ENCODE results near the gene DGLUCY.
"Not testable (repeated sequence)": the region's sequence is repeated elsewhere in the genome, so short reads cannot be mapped to it uniquely, and the experiment has no call there.

DGLUCY gene

GRCh38 chr14:91113829-91114078, at the start of gene DGLUCY:
Gene DGLUCY, plus strand, starts transcription at chr14:91114073. Its CDS starts 46,222 bp downstream, at chr14:91160295.
- peak; percentile 75 for DNase-seq

GRCh38 chr14:91065266-91065665, 48.6 kb upstream of the DGLUCY start:
- ATAC-seq: no peak
- DNase-seq: no peak

More at GRCh38 chr14:91113829-91114078, at the start of gene DGLUCY:
- ATAC-seq: no peak

GRCh38 chr14:91067186-91067585, 46.7 kb upstream of the DGLUCY start:
- ATAC-seq: peak; percentile 59
- DNase-seq: peak; percentile 20

- ATAC-seq (no peak), DNase-seq (no peak)
These were observed 45.2 kb upstream of the DGLUCY start for GRCh38 chr14:91068642-91069041.

GRCh38 chr14:91070572-91070971, 43.3 kb upstream of the DGLUCY start:
- no peak for ATAC-seq

GRCh38 chr14:91075553-91075952, 38.3 kb upstream of the DGLUCY start:
- no peak for ATAC-seq
- DNase-seq: no peak

More at GRCh38 chr14:91070572-91070971, 43.3 kb upstream of the DGLUCY start:
- no peak for DNase-seq

GRCh38 chr14:91078095-91078737, 35.7 kb upstream of the DGLUCY start:
- peak; percentile 58 for DNase-seq
- peak; percentile 97 for ATAC-seq

GRCh38 chr14:91080071-91080470, 33.8 kb upstream of the DGLUCY start:
- DNase-seq: no peak
- no peak for ATAC-seq

- ATAC-seq (no peak), DNase-seq (no peak)
These were observed 31.6 kb upstream of the DGLUCY start for GRCh38 chr14:91082282-91082681.

- ATAC-seq (no peak), DNase-seq (no peak)
These were observed 29.4 kb upstream of the DGLUCY start for GRCh38 chr14:91084516-91084915.

GRCh38 chr14:91087470-91087869, 26.4 kb upstream of the DGLUCY start:
- ATAC-seq, DNase-seq: not testable (repeated sequence)

GRCh38 chr14:91088585-91089235, 25.2 kb upstream of the DGLUCY start:
- ATAC-seq: no peak
- no peak for DNase-seq

GRCh38 chr14:91089958-91090535, 23.8 kb upstream of the DGLUCY start:
- DNase-seq (no peak), ATAC-seq (no peak)

- ATAC-seq (no peak), DNase-seq (no peak)
These were observed 23.1 kb upstream of the DGLUCY start for GRCh38 chr14:91090743-91091142.

- ATAC-seq (no peak), DNase-seq (no peak)
These were observed 21.8 kb upstream of the DGLUCY start for GRCh38 chr14:91092073-91092472.

- DNase-seq, ATAC-seq: not testable (repeated sequence)
These were observed 20.0 kb upstream of the DGLUCY start for GRCh38 chr14:91093743-91094472.

GRCh38 chr14:91094772-91095171, 19.1 kb upstream of the DGLUCY start:
- DNase-seq (no peak), ATAC-seq (no peak)

- no peak for ATAC-seq
- no peak for DNase-seq
These were observed 18.7 kb upstream of the DGLUCY start for GRCh38 chr14:91095178-91095577.

- not testable (repeated sequence) for DNase-seq, ATAC-seq
These were observed 16.2 kb upstream of the DGLUCY start for GRCh38 chr14:91097657-91098056.

GRCh38 chr14:91098591-91098990, 15.3 kb upstream of the DGLUCY start:
- no peak for DNase-seq

GRCh38 chr14:91100102-91100501, 13.8 kb upstream of the DGLUCY start:
- peak; percentile 65 for ATAC-seq
- DNase-seq: no peak

More at GRCh38 chr14:91098591-91098990, 15.3 kb upstream of the DGLUCY start:
- ATAC-seq: no peak

- ATAC-seq: no peak
- DNase-seq: no peak
These were observed 10.8 kb upstream of the DGLUCY start for GRCh38 chr14:91103116-91103515.

Data from stimulated activated naive CD8-positive, alpha-beta T cell treated with anti-CD3 and anti-CD28 coated beads, Interleukin-15, Interleukin-2, amounts not matched to agents 100 U/mL and 50 U/mL, for 24 hours (primary cell).